ENCODE results near the gene NR4A1.
"Not testable (repeated sequence)": the region's sequence is repeated elsewhere in the genome, so short reads cannot be mapped to it uniquely, and the experiment has no call there.

The NR4A1 gene

DNA sequence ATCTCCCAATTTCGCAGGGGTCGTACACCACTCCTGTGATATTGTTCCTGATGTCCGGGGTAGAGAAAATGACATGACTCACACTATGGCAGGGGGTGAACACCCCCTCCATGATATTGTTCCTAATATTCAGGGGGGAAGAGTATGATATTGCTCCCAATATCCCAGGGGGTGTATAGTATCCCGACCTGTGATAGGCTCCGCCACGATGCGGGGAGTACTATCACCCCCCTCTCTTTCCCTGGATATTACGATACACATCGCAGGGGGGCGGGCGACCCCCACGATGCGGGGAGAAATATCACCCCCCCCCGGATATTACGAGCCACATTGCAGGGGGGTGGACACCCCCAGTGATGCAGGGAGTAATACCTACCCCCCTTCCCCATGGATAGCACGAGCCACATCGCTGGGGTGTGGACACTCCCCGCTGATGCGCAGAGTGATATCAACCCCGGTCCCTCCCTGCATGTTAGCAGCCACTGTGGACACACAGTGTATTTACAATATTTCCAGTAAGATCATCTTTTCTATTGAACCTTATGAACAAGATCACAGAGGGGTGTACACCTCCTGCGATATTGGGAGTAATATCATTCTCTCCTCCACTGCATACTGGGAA, 45.9 kb downstream of the NR4A1 start:
- DNase-seq (ENCODE audit: low spot score) = no peak

GRCh38 chr12:52104431-52105089, 53.3 kb downstream of the NR4A1 start:
- DNase-seq (ENCODE audit: low spot score) = not testable (repeated sequence)

Measured in CD4-positive, alpha-beta T cell treated with Interleukin-6 at 100 ng/mL for 8 hours (primary cell).